Left lung (tissue), 10 donors: ENCODE results near the gene IL20RB. TPM values are rescaled to one million over a fixed set of nuclear protein-coding genes. Genes with fewer than 3 reads are reported as not detected.
A peak's percentile ranks its signal among the peaks of the same experiment; 100 is the strongest.

Source experiments
- ATAC-seq: fragments of 200-7000 bp; cut with Tn5 transposase; one replicate; pipeline ENCODE4 v1.9.1; 2020; ENCODE audit warnings: moderate library complexity
- DNase-seq, 4 donors: peaks; one replicate each; pipeline ENCODE4 v3.0.0-alpha.2; 2013 to 2020
- H3K27ac ChIP-seq, 2 donors: fragments of 200-600 bp; sonication (generic) in 1 of 2; one replicate each; pipeline versions ENCODE4 v1.5.0 to v1.8.0; 2020 to 2021
- H3K27me3 ChIP-seq, 2 donors: fragments of 200-600 bp; sonication (generic) in 1 of 2; one replicate each; pipeline versions ENCODE4 v1.5.0 to v1.8.0; 2020 to 2021
- H3K36me3 ChIP-seq, 2 donors: fragments of 200-600 bp; sonication (generic) in 1 of 2; one replicate each; pipeline versions ENCODE4 v1.5.0 to v1.8.0; 2020 to 2021
- H3K4me1 ChIP-seq, 2 donors: fragments of 200-600 bp; one replicate each; pipeline ENCODE4 v1.8.0; 2021
- H3K4me3 ChIP-seq, 2 donors: fragments of 200-600 bp; sonication (generic) in 1 of 2; one replicate each; pipeline versions ENCODE4 v1.5.0 to v1.8.0; 2020 to 2021; ENCODE audit warnings: mild to moderate bottlenecking in 1 of 2
- H3K9me3 ChIP-seq, 2 donors: fragments of 200-600 bp; sonication (generic) in 1 of 2; one replicate each; pipeline versions ENCODE4 v1.5.0 to v1.8.0; 2020 to 2021
- intact Hi-C, 2 donors: fragments of 100-400 bp; cut with DNase I; formaldehyde crosslinking; loops; one replicate each; pipeline versions ENCODE4 v1.11.2 to v1.14.2; 2022
- polyA plus RNA-seq, 6 donors: library from polyadenylated mRNA; unstranded; fragments of 120-200 nt; gene quantifications; one replicate each; pipeline ENCODE4 v1.2.1, GENCODE V29; 2013; ENCODE audit not compliant: insufficient read length in 6 of 6
- total RNA-seq, 2 donors: library from RNA; stranded (reverse); fragmentation: NEBNext Ultra II Directional; extraction: Animal tissue kit (Norgen Biotek cat#: 25700); gene quantifications; one replicate each; pipeline ENCODE4 v1.2.1, GENCODE V29; 2021
- TF ChIP-seq, protein P1 (sequence below), 2 donors: fragments of 200-600 bp; sonication (generic) in 1 of 2; IDR thresholded peaks; one replicate each; pipeline versions ENCODE4 v1.5.0 to v1.8.0; 2021; ENCODE audit warnings: antibody characterized with exemption in 2 of 2
- donor health status: DM: no; HTN: yes; CAD: no.
- donor health status: DM: no; HTN: no; CAD: no.

IL20RB gene
- total and polyA plus RNA-seq, 8 donors = 0.61 to 1.9 (median 1.0) TPM

DNA sequence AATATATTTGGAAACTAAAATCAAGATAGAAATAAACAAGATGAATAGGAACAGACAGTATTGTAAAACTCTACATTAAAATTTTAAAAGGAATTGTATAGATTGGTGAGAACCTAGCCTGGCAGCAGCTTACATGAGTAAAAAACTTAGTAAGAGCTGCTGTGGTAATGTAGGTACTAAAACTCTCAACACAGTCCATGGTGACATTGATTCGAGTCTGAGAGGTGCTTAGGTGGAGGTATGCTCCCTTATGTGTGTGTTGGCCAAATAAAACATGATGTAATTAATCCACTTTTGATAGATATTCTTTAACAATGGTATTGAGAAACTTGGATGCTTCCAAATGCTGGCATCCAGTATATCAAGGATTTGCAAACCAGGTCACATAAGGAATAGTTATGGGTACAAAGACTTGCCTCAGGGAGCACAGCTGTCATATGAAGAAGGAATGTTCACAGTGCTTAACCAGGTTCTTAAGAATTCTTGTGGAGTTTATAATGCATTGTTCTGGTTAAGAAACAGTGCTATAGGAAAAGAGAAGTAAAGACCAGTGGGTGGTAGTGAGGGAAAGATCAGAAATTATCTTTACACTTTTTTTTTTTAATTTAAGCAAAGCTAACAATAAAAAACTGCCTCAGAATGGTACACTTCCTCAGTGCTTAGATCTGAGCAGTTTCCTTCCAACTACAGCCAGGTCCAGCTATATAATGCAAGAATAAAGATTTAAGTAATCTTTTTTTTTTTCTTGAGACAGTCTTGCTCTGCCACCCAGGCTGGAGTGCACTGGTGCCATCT is 24.6 kb upstream of the IL20RB start:
- Histone ChIP-seq H3K36me3 (peaks cover 0 to 6% of the 10 kb centered on the region in 2 donors), H3K27me3 (no peaks in the 10 kb centered on the region), H3K9me3 (no peaks in the 10 kb centered on the region), H3K4me1 (peaks cover 9 to 61% of the 10 kb centered on the region in 2 donors), H3K27ac (peak overlapping the region in 1 of 2 donors; percentile 57), H3K4me3 (no peak overlapping the region)
- intact Hi-C loops = no loop called here
- DNase-seq (no peak), ATAC-seq (peak; percentile 51)
- TF ChIP-seq, protein P1, sequence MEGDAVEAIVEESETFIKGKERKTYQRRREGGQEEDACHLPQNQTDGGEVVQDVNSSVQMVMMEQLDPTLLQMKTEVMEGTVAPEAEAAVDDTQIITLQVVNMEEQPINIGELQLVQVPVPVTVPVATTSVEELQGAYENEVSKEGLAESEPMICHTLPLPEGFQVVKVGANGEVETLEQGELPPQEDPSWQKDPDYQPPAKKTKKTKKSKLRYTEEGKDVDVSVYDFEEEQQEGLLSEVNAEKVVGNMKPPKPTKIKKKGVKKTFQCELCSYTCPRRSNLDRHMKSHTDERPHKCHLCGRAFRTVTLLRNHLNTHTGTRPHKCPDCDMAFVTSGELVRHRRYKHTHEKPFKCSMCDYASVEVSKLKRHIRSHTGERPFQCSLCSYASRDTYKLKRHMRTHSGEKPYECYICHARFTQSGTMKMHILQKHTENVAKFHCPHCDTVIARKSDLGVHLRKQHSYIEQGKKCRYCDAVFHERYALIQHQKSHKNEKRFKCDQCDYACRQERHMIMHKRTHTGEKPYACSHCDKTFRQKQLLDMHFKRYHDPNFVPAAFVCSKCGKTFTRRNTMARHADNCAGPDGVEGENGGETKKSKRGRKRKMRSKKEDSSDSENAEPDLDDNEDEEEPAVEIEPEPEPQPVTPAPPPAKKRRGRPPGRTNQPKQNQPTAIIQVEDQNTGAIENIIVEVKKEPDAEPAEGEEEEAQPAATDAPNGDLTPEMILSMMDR (IDR thresholded peaks at IDR 0.05) = no peak

DNA sequence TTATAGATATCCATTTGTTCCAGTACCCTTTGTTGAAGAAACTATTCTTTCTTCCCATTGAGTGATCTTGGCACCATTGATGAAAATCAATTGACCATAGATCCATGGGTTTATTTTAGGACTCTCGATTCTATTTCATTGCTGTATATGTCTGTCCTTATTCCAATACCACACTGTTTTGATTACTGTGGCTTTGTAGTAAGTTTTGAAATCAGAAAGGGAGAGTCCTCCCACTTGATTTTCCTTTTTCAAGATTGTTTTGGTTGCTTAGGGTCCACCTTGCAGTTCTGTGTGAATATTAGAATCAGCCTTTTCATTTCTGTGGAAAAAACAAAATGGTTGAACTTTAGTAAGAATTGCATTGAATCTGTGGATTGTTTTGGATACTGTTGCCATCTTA is 20.6 kb upstream of the IL20RB start:
- ATAC-seq (no peak), DNase-seq (no peak)
- H3K9me3 ChIP-seq = no peaks in the 10 kb centered on the region
- peaks cover 0 to 72% of the 10 kb centered on the region in 2 donors for H3K4me1 ChIP-seq
- H3K36me3 ChIP-seq = peaks cover 0 to 4% of the 10 kb centered on the region in 2 donors
- TF ChIP-seq, protein P1 (IDR thresholded peaks at IDR 0.05) = no peak
- H3K27me3 ChIP-seq = no peaks in the 10 kb centered on the region
- intact Hi-C loops = no loop called here
- peak overlapping the region in 1 of 2 donors; percentile 20 for H3K27ac ChIP-seq
- no peak overlapping the region for H3K4me3 ChIP-seq

DNA sequence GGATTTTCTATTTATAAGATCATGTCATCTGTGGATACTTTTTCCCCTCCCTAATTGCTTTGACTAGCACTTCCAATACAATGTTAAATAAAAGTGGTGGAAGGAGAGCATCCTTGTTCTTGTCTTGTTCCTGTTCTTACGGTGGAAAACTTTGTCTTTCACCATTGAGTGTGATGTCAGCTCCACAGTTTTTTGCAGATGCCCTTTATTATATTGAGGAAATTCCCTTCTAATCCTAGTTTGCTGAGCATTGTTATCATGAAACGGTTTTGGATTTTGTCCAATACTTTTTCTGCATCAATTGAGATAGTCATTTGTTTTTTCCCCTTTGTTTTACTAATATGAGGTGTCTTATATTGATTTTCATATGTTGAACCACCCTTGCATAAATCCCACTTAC is 19.9 kb upstream of the IL20RB start:
- intact Hi-C loops = no loop called here
- TF ChIP-seq, protein P1 (IDR thresholded peaks at IDR 0.05) = no peak

DNA sequence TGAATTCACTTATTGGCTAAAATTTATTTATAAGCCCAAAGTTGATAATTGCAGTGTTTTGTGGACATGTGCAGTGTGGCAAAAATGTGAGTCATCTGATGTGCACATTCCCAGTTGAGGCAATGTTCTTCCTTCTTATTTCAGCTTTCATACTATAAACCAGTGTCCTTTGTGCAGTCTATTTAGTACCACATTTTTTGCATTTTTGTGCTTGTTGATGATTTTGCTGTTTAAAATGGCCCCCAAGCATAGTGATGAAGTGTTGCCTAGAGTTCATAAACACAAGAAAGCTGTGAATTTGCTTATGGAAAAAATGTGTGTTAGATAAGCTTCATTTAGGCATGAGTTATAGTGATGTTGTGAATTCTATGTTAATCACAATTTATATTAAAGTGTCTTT is 19.4 kb upstream of the IL20RB start:
- intact Hi-C loops = no loop called here

More for the DNA sequence above, 19.9 kb upstream of the IL20RB start:
- DNase-seq (no peak), ATAC-seq (no peak)
- Histone ChIP-seq H3K27ac (peak overlapping the region in 1 of 2 donors; percentile 20), H3K36me3 (peaks cover 0 to 4% of the 10 kb centered on the region in 2 donors), H3K4me1 (peaks cover 1 to 72% of the 10 kb centered on the region in 2 donors), H3K4me3 (no peak overlapping the region), H3K9me3 (no peaks in the 10 kb centered on the region), H3K27me3 (no peaks in the 10 kb centered on the region)

DNA sequence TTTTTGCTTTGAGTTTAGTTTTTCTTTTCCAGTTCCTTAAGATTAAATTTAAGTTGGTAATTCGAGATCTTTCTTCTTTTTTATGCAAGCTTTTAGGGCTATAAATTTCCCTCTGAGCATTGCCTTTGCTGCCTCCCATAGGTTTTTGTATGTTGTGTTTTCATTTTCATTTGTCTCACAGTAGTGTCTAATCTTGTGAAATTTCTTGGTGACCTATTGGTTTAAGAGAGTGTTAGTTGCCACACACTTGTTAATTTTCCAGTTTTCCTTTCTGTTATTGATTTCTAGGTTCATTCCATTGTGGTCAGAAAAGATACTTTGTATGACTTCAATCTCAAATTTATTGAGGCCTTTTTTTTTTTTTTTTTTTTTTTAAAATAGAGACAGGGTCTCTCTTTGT is 18.3 kb upstream of the IL20RB start:
- Histone ChIP-seq H3K4me1 (peaks cover 9 to 69% of the 10 kb centered on the region in 2 donors), H3K36me3 (peaks cover 0 to 1% of the 10 kb centered on the region in 2 donors), H3K27ac (no peak overlapping the region), H3K4me3 (no peak overlapping the region), H3K27me3 (no peaks in the 10 kb centered on the region), H3K9me3 (no peaks in the 10 kb centered on the region)
- TF ChIP-seq, protein P1 (IDR thresholded peaks at IDR 0.05) = no peak
- intact Hi-C loops = no loop called here
- ATAC-seq = no peak
- DNase-seq = no peak

More for the DNA sequence above, 19.4 kb upstream of the IL20RB start:
- H3K36me3 ChIP-seq = peaks cover 0 to 4% of the 10 kb centered on the region in 2 donors
- no peaks in the 10 kb centered on the region for H3K27me3 ChIP-seq
- no peaks in the 10 kb centered on the region for H3K9me3 ChIP-seq
- peaks cover 6 to 72% of the 10 kb centered on the region in 2 donors for H3K4me1 ChIP-seq
- ATAC-seq (peak; percentile 43), DNase-seq (no peak)
- H3K27ac ChIP-seq = peak overlapping the region in 1 of 2 donors; percentile 20
- TF ChIP-seq, protein P1 (IDR thresholded peaks at IDR 0.05) = no peak
- H3K4me3 ChIP-seq = no peak overlapping the region
